ENCODE measurements around the gene SPACA6.
A peak's percentile ranks its signal among the peaks of the same experiment; 100 is the strongest.

Gene SPACA6

GRCh38 chr19:51698296-51698695 is 5.2 kb downstream of the SPACA6 start:
- Histone ChIP-seq H3K27me3 (peaks cover 72% of the 10 kb centered on the region), H3K4me1 (ENCODE audit: control insufficient read depth in 1 of 2, insufficient read depth in 1 of 2, low read depth in 1 of 2, low read length in 1 of 2) (peaks cover 15 to 18% of the 10 kb centered on the region in 2 experiments), H3K9me3 (no peaks in the 10 kb centered on the region), H3K27ac (no peak overlapping the region), H3K4me3 (ENCODE audit: low read depth in 1 of 2, low read length in 1 of 2) (no peak overlapping the region), H3K36me3 (no peaks in the 10 kb centered on the region)
- no peak for TF ChIP-seq CTCF (IDR thresholded peaks at IDR 0.05)

- TF ChIP-seq CTCF (IDR thresholded peaks at IDR 0.05), result no peak
Observed at GRCh38 chr19:51699170-51699569, 6.0 kb downstream of the SPACA6 start.

GRCh38 chr19:51701468-51702100 is 8.5 kb downstream of the SPACA6 start:
- Histone ChIP-seq H3K4me3 (ENCODE audit: low read depth in 1 of 2, low read length in 1 of 2) (peak overlapping the region in 1 of 2 experiments; percentile 72), H3K36me3 (peaks cover 16% of the 10 kb centered on the region), H3K27ac (peak overlapping the region; percentile 88)

More at GRCh38 chr19:51699170-51699569, 6.0 kb downstream of the SPACA6 start:
- Histone ChIP-seq H3K27me3 (peaks cover 66% of the 10 kb centered on the region), H3K4me1 (ENCODE audit: control insufficient read depth in 1 of 2, insufficient read depth in 1 of 2, low read depth in 1 of 2, low read length in 1 of 2) (peaks cover 18 to 25% of the 10 kb centered on the region in 2 experiments), H3K27ac (no peak overlapping the region), H3K9me3 (no peaks in the 10 kb centered on the region), H3K4me3 (ENCODE audit: low read depth in 1 of 2, low read length in 1 of 2) (no peak overlapping the region), H3K36me3 (no peaks in the 10 kb centered on the region)

GRCh38 chr19:51702103-51702824 is 9.1 kb downstream of the SPACA6 start:
- peak overlapping the region; percentile 88 for H3K27ac ChIP-seq
- peak overlapping the region; percentile 72 to 98 for H3K4me3 ChIP-seq (ENCODE audit: low read depth in 1 of 2, low read length in 1 of 2)

More at GRCh38 chr19:51701468-51702100, 8.5 kb downstream of the SPACA6 start:
- no peak for TF ChIP-seq CTCF (IDR thresholded peaks at IDR 0.05)
- H3K9me3 ChIP-seq, result no peaks in the 10 kb centered on the region
- peaks cover 46% of the 10 kb centered on the region for H3K27me3 ChIP-seq
- peaks cover 36 to 46% of the 10 kb centered on the region in 2 experiments for H3K4me1 ChIP-seq (ENCODE audit: control insufficient read depth in 1 of 2, insufficient read depth in 1 of 2, low read depth in 1 of 2, low read length in 1 of 2)

More at GRCh38 chr19:51702103-51702824, 9.1 kb downstream of the SPACA6 start:
- no peak for TF ChIP-seq CTCF (IDR thresholded peaks at IDR 0.05)
- peaks cover 46% of the 10 kb centered on the region for H3K27me3 ChIP-seq
- H3K9me3 ChIP-seq, result no peaks in the 10 kb centered on the region
- peaks cover 36 to 46% of the 10 kb centered on the region in 2 experiments for H3K4me1 ChIP-seq (ENCODE audit: control insufficient read depth in 1 of 2, insufficient read depth in 1 of 2, low read depth in 1 of 2, low read length in 1 of 2)
- H3K36me3 ChIP-seq, result peaks cover 23% of the 10 kb centered on the region

Measured in neutrophil (primary cell).